Endothelial cell of umbilical vein (primary cell): ENCODE results near the gene DLEC1.

Experiments used
- CTCF ChIP-seq, 2 donors: IDR thresholded peaks; 1 replicate in 1 of 2; 2 replicates in 1 of 2; pipeline ENCODE4 v1.5.1; 2011; ENCODE audit warnings: low read length in 2 of 2, mild to moderate bottlenecking in 2 of 2, moderate library complexity in 2 of 2, control low read depth in 1 of 2, inconsistent platforms in 1 of 2, low read depth in 1 of 2; ENCODE audit not compliant: insufficient read depth in 1 of 2; ENCODE audit errors: extremely low read depth in 1 of 2
- EZH2 ChIP-seq: IDR thresholded peaks from 2 replicates; pipeline ENCODE4 v1.6.1; 2012; ENCODE audit warnings: borderline replicate concordance, low read depth, mild to moderate bottlenecking, moderate library complexity, low read length, inconsistent platforms; ENCODE audit not compliant: severe bottlenecking
- FOS ChIP-seq: IDR thresholded peaks from 2 replicates; pipeline ENCODE4 v1.6.1; 2011; ENCODE audit warnings: mild to moderate bottlenecking, low read length, moderate library complexity, borderline replicate concordance; ENCODE audit not compliant: insufficient read depth
- GATA2 ChIP-seq: IDR thresholded peaks from 2 replicates; pipeline ENCODE4 v1.7.0; 2011; ENCODE audit warnings: low read depth, mild to moderate bottlenecking, moderate library complexity, mixed read lengths, low read length; ENCODE audit not compliant: insufficient read length, insufficient read depth
- POLR2A ChIP-seq: IDR thresholded peaks from 2 replicates; pipeline ENCODE4 v1.6.1; 2012; ENCODE audit warnings: low read depth, mild to moderate bottlenecking, control low read depth, low read length
- POLR2AphosphoS5 ChIP-seq: IDR thresholded peaks from 2 replicates; pipeline ENCODE4 v1.6.1; 2012; ENCODE audit warnings: low read depth, mild to moderate bottlenecking, control low read depth, low read length, moderate library complexity; ENCODE audit not compliant: insufficient read depth
- TF ChIP-seq, protein P1 (sequence below): IDR thresholded peaks from 2 replicates; pipeline ENCODE4 v1.6.1; 2011; ENCODE audit not compliant: insufficient read depth, insufficient read length

GRCh38 chr3:38151667-38152265, 112.8 kb downstream of the DLEC1 start:
- TF ChIP-seq POLR2A (no peak), CTCF (IDR thresholded peaks at IDR 0.05; ENCODE audit: extremely low read depth in 1 of 2, insufficient read depth in 1 of 2, low read depth in 1 of 2, low read length in 2 of 2) (no peak), POLR2AphosphoS5 (no peak), EZH2 (no peak), GATA2 (no peak), FOS (no peak)
- TF ChIP-seq, protein P1, sequence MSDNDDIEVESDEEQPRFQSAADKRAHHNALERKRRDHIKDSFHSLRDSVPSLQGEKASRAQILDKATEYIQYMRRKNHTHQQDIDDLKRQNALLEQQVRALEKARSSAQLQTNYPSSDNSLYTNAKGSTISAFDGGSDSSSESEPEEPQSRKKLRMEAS, result no peak
